ENCODE measurements around the gene LRRC8B. TPM values are rescaled to one million over a fixed set of nuclear protein-coding genes. Genes with fewer than 3 reads are reported as not detected.
A peak's percentile ranks its signal among the peaks of the same experiment; 100 is the strongest.

Gene LRRC8B
- total RNA-seq, 5 donors from 2014 or later (not counting 1 experiment from before 2014, with no cell fraction given): 13.3 to 17.6 (median 14.9) TPM

GRCh38 chr1:89547563-89548116, 23.0 kb downstream of the LRRC8B start:
- H3K36me3 Mint-ChIP-seq: peaks cover 15% of the 10 kb centered on the region
- Histone ChIP-seq H3K4me3 (ENCODE audit: control insufficient read depth in 1 of 2, extremely low read depth in 1 of 2, low read length in 1 of 2) (no peak overlapping the region), H3K36me3 (ENCODE audit: control insufficient read depth in 2 of 2, extremely low read depth in 1 of 2, insufficient read depth in 1 of 2, low read length in 1 of 2) (no peaks in the 10 kb centered on the region), H3K9me3 (no peaks in the 10 kb centered on the region), H3K27me3 (replicated peaks in 1 of 2; ENCODE audit: control insufficient read depth in 2 of 2, extremely low read depth in 1 of 2, insufficient read depth in 2 of 2, low read length in 1 of 2) (no peaks in the 10 kb centered on the region), H3K27ac (ENCODE audit: low read length) (no peak overlapping the region), H3K4me1 (ENCODE audit: control insufficient read depth in 1 of 2, extremely low read depth in 1 of 2, insufficient read depth in 2 of 2, low read length in 2 of 2) (peaks cover 3 to 15% of the 10 kb centered on the region in 2 experiments)
- no peak overlapping the region for H3K27ac Mint-ChIP-seq
- H3K4me3 Mint-ChIP-seq: no peak overlapping the region
- ATAC-seq (replicated peaks in 1 of 4) (no peak), DNase-seq (no peak)
- WGBS (ENCODE audit: insufficient coverage): 67% methylated on average over 1 of the region's 2 CpGs
- H3K9me3 Mint-ChIP-seq: no peaks in the 10 kb centered on the region
- POLR2A ChIA-PET: no interaction called here
- H3K27me3 Mint-ChIP-seq: no peaks in the 10 kb centered on the region
- CTCF ChIA-PET: no interaction called here
- peaks cover 66 to 73% (median 68%) of the 10 kb centered on the region in 3 donors for H3K4me1 Mint-ChIP-seq

GRCh38 chr1:89548122-89548857, 23.7 kb downstream of the LRRC8B start:
- Histone ChIP-seq H3K36me3 (ENCODE audit: control insufficient read depth in 2 of 2, extremely low read depth in 1 of 2, insufficient read depth in 1 of 2, low read length in 1 of 2) (no peaks in the 10 kb centered on the region), H3K27me3 (replicated peaks in 1 of 2; ENCODE audit: control insufficient read depth in 2 of 2, extremely low read depth in 1 of 2, insufficient read depth in 2 of 2, low read length in 1 of 2) (no peaks in the 10 kb centered on the region), H3K4me3 (ENCODE audit: control insufficient read depth in 1 of 2, extremely low read depth in 1 of 2, low read length in 1 of 2) (no peak overlapping the region), H3K27ac (ENCODE audit: low read length) (no peak overlapping the region), H3K9me3 (no peaks in the 10 kb centered on the region), H3K4me1 (ENCODE audit: control insufficient read depth in 1 of 2, extremely low read depth in 1 of 2, insufficient read depth in 2 of 2, low read length in 2 of 2) (peaks cover 3 to 19% of the 10 kb centered on the region in 2 experiments)
- Mint-ChIP-seq H3K27ac (no peak overlapping the region), H3K27me3 (no peaks in the 10 kb centered on the region), H3K4me1 (peaks cover 66 to 73% (median 68%) of the 10 kb centered on the region in 3 donors), H3K4me3 (no peak overlapping the region), H3K36me3 (peaks cover 18% of the 10 kb centered on the region), H3K9me3 (no peaks in the 10 kb centered on the region)
- ATAC-seq (replicated peaks in 1 of 4) (no peak), DNase-seq (no peak)
- POLR2A ChIA-PET: no interaction called here
- no CpG with 5 or more reads among the region's 2 CpGs for WGBS (ENCODE audit: insufficient coverage)
- CTCF ChIA-PET: no interaction called here

GRCh38 chr1:89550995-89551394, 26.4 kb downstream of the LRRC8B start:
- no peaks in the 10 kb centered on the region for H3K9me3 ChIP-seq
- WGBS (ENCODE audit: insufficient coverage): 96% methylated on average over 3 of the region's 5 CpGs
- H3K36me3 ChIP-seq (ENCODE audit: control insufficient read depth in 2 of 2, extremely low read depth in 1 of 2, insufficient read depth in 1 of 2, low read length in 1 of 2): peaks cover 2 to 3% of the 10 kb centered on the region in 2 donors
- CTCF ChIA-PET: no interaction called here
- Mint-ChIP-seq H3K9me3 (no peaks in the 10 kb centered on the region), H3K4me1 (peaks cover 53 to 70% (median 66%) of the 10 kb centered on the region in 3 donors), H3K4me3 (no peak overlapping the region), H3K36me3 (peaks cover 36% of the 10 kb centered on the region), H3K27me3 (no peaks in the 10 kb centered on the region), H3K27ac (no peak overlapping the region)
- no peak overlapping the region for H3K27ac ChIP-seq (ENCODE audit: low read length)
- peaks cover 3 to 8% of the 10 kb centered on the region in 2 experiments for H3K4me1 ChIP-seq (ENCODE audit: control insufficient read depth in 1 of 2, extremely low read depth in 1 of 2, insufficient read depth in 2 of 2, low read length in 2 of 2)
- no peak overlapping the region for H3K4me3 ChIP-seq (ENCODE audit: control insufficient read depth in 1 of 2, extremely low read depth in 1 of 2, low read length in 1 of 2)
- POLR2A ChIA-PET: interaction anchor here (0.5 to 0.6 kb wide), 3 partner anchors 28 to 580 kb away, joined by 3 to 15 read pairs (median 8); no protein-coding TSS in a partner anchor
- no peak for ATAC-seq (replicated peaks in 1 of 4)
- no peaks in the 10 kb centered on the region for H3K27me3 ChIP-seq (replicated peaks in 1 of 2; ENCODE audit: control insufficient read depth in 2 of 2, extremely low read depth in 1 of 2, insufficient read depth in 2 of 2, low read length in 1 of 2)
- DNase-seq: no peak

GRCh38 chr1:89552471-89553081, 27.9 kb downstream of the LRRC8B start:
- H3K9me3 Mint-ChIP-seq: no peaks in the 10 kb centered on the region
- no peaks in the 10 kb centered on the region for H3K27me3 Mint-ChIP-seq
- H3K36me3 ChIP-seq (ENCODE audit: control insufficient read depth in 2 of 2, extremely low read depth in 1 of 2, insufficient read depth in 1 of 2, low read length in 1 of 2): peaks cover 2 to 3% of the 10 kb centered on the region in 2 donors
- peak overlapping the region; percentile 2 for H3K27ac ChIP-seq (ENCODE audit: low read length)
- peaks cover 50% of the 10 kb centered on the region for H3K36me3 Mint-ChIP-seq
- H3K9me3 ChIP-seq: no peaks in the 10 kb centered on the region
- peak overlapping the region in 1 of 2 donors; percentile 18 for H3K4me3 ChIP-seq (ENCODE audit: control insufficient read depth in 1 of 2, extremely low read depth in 1 of 2, low read length in 1 of 2)
- ATAC-seq (replicated peaks in 1 of 4): peak in 1 of 4 experiments; percentile 61
- peaks cover 3 to 13% of the 10 kb centered on the region in 2 experiments for H3K4me1 ChIP-seq (ENCODE audit: control insufficient read depth in 1 of 2, extremely low read depth in 1 of 2, insufficient read depth in 2 of 2, low read length in 2 of 2)
- peaks cover 54 to 72% (median 64%) of the 10 kb centered on the region in 3 donors for H3K4me1 Mint-ChIP-seq
- peak overlapping the region in 1 of 2 donors; percentile 69 for H3K27ac Mint-ChIP-seq
- no CpG with 5 or more reads among the region's 2 CpGs for WGBS (ENCODE audit: insufficient coverage)
- CTCF ChIA-PET: interaction anchor here (0.7 to 0.8 kb wide), 2 partner anchors 28 to 69 kb away, joined by 4 read pairs; no protein-coding TSS in a partner anchor
- POLR2A ChIA-PET: interaction anchor here in 1 of 2 donors (0.7 to 0.8 kb wide), 5 partner anchors 12 to 433 kb away, joined by 3 read pairs; no protein-coding TSS in a partner anchor
- peak overlapping the region; percentile 17 to 47 (median 34) for H3K4me3 Mint-ChIP-seq
- no peaks in the 10 kb centered on the region for H3K27me3 ChIP-seq (replicated peaks in 1 of 2; ENCODE audit: control insufficient read depth in 2 of 2, extremely low read depth in 1 of 2, insufficient read depth in 2 of 2, low read length in 1 of 2)
- DNase-seq: peak in 2 of 35 experiments; percentile 2 to 22

- ChIA-PET POLR2A (interaction anchor here in 1 of 2 donors (0.8 kb wide), 1 partner anchor 56 kb away, joined by 3 read pairs; no protein-coding TSS in a partner anchor), CTCF (no interaction called here)
- Mint-ChIP-seq H3K27me3 (no peaks in the 10 kb centered on the region), H3K4me1 (peaks cover 54 to 72% (median 61%) of the 10 kb centered on the region in 3 donors), H3K9me3 (peaks cover 0 to under 1% (median 0%) of the 10 kb centered on the region in 3 donors), H3K4me3 (peak overlapping the region in 1 of 3 donors; percentile 47), H3K27ac (no peak overlapping the region), H3K36me3 (peaks cover 56% of the 10 kb centered on the region)
- no peak for DNase-seq
- Histone ChIP-seq H3K27me3 (replicated peaks in 1 of 2; ENCODE audit: control insufficient read depth in 2 of 2, extremely low read depth in 1 of 2, insufficient read depth in 2 of 2, low read length in 1 of 2) (no peaks in the 10 kb centered on the region), H3K9me3 (no peaks in the 10 kb centered on the region), H3K27ac (ENCODE audit: low read length) (no peak overlapping the region), H3K4me3 (ENCODE audit: control insufficient read depth in 1 of 2, extremely low read depth in 1 of 2, low read length in 1 of 2) (no peak overlapping the region), H3K36me3 (ENCODE audit: control insufficient read depth in 2 of 2, extremely low read depth in 1 of 2, insufficient read depth in 1 of 2, low read length in 1 of 2) (peaks cover 2 to 3% of the 10 kb centered on the region in 2 donors), H3K4me1 (ENCODE audit: control insufficient read depth in 1 of 2, extremely low read depth in 1 of 2, insufficient read depth in 2 of 2, low read length in 2 of 2) (peaks cover 3 to 13% of the 10 kb centered on the region in 2 experiments)
- no peak for ATAC-seq (replicated peaks in 1 of 4)
- WGBS (ENCODE audit: insufficient coverage): no CpG with 5 or more reads among the region's 1 CpG
These were observed 28.5 kb downstream of the LRRC8B start for GRCh38 chr1:89553157-89553556.

GRCh38 chr1:89555550-89555949, 30.9 kb downstream of the LRRC8B start:
- H3K4me3 ChIP-seq (ENCODE audit: control insufficient read depth in 1 of 2, extremely low read depth in 1 of 2, low read length in 1 of 2): no peak overlapping the region
- POLR2A ChIA-PET: no interaction called here
- H3K9me3 Mint-ChIP-seq: peaks cover 0 to 4% (median 0%) of the 10 kb centered on the region in 3 donors
- no peaks in the 10 kb centered on the region for H3K9me3 ChIP-seq
- CTCF ChIA-PET: interaction anchor here in 1 of 2 donors (0.9 kb wide), 1 partner anchor 46 kb away, joined by 3 read pairs; no protein-coding TSS in a partner anchor
- H3K4me1 ChIP-seq (ENCODE audit: control insufficient read depth in 1 of 2, extremely low read depth in 1 of 2, insufficient read depth in 2 of 2, low read length in 2 of 2): peaks cover 3 to 13% of the 10 kb centered on the region in 2 experiments
- peaks cover 46 to 56% (median 48%) of the 10 kb centered on the region in 3 donors for H3K4me1 Mint-ChIP-seq
- H3K36me3 ChIP-seq (ENCODE audit: control insufficient read depth in 2 of 2, extremely low read depth in 1 of 2, insufficient read depth in 1 of 2, low read length in 1 of 2): peaks cover 3 to 7% of the 10 kb centered on the region in 2 donors
- H3K27ac ChIP-seq (ENCODE audit: low read length): no peak overlapping the region
- no peak overlapping the region for H3K4me3 Mint-ChIP-seq
- no peaks in the 10 kb centered on the region for H3K27me3 Mint-ChIP-seq
- no peaks in the 10 kb centered on the region for H3K27me3 ChIP-seq (replicated peaks in 1 of 2; ENCODE audit: control insufficient read depth in 2 of 2, extremely low read depth in 1 of 2, insufficient read depth in 2 of 2, low read length in 1 of 2)
- ATAC-seq (replicated peaks in 1 of 4) (no peak), DNase-seq (no peak)
- H3K27ac Mint-ChIP-seq: no peak overlapping the region
- WGBS (ENCODE audit: insufficient coverage): 86% methylated on average over 1 of the region's 2 CpGs
- peaks cover 62% of the 10 kb centered on the region for H3K36me3 Mint-ChIP-seq

All from T-cell (primary cell).